A375 (cell line): ENCODE data around the gene HPSE. TPM values are rescaled to one million over a fixed set of nuclear protein-coding genes. Genes with fewer than 3 reads are reported as not detected.

Experiments
- small RNA-seq: library from RNA; depleted of rRNA; stranded (forward); fragments of <200 nt; gene quantifications from one replicate; pipeline ENCODE3, GENCODE V24; 2014
- total RNA-seq: library from RNA; depleted of rRNA; stranded (reverse); fragments of >200 nt; shearing (Covaris generic); gene quantifications from 2 replicates; pipeline ENCODE4 v1.2.3, GENCODE V29; 2014; rRNA removed

Gene HPSE
- 2.4 and 2.7 TPM in 2 replicates for total RNA-seq

GRCh38 chr4:83334425-83335241 is at the start of gene HPSE:
Gene HPSE (minus strand): TSS chr4:83334848. CDS start chr4:83334782, 66 bp downstream.

DNA sequence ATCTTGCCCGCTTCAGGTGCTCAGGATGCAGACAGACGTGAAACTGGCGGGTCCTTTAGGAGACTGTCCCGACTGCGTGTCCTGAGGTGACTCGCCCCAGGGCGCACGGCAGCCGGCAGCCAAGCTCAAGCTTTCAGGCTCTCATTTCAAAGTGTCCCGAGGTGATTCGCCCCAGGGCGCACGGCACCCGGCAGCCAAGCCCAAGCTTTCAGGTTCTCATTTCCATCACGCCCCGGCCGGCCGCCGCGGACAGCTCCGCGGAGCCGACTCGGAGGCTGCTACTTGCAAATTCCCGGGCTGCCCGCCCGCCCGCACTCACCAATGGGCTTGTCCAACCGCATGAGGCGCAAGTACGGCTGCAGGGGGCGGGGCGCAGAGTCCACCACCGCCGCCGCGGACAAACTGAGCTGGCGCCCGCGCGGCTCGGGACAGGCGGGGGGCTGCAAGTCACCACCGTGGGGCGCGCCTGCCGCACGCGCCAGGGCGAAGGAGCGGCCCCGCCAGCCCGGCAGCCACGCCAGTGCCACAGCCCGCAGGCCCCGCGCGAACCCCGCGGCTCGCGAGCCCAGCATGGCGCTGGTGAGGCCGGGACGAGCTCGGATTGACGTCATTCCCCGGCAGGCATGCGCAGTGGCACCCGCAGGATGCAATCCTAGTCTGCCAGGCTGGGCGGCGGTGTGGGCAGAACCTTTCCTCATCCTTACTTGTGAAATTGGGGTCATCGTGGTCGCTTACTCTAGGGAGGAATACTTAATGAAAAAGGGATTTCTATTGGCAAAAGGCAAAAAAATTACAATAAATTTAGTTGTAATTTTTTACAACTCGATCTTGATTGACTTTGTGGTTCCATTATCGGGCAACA is 50.2 kb downstream of the HPSE start, which contains the start of gene COQ2:
Gene COQ2, minus strand, starts transcription at position 606 of the 862 bp plus-strand sequence. Its CDS starts 34 bp downstream, at position 572.

Small RNA genes lying within 50 kb of the gene (small RNA-seq; reads per million reads assigned to genes)
- gene AC114781.5: not detected

Other genes starting within 250 kb of the HPSE start
- gene PLAC8, start 220.1 kb downstream of the HPSE start, total RNA-seq: 6.5 and 7.5 TPM in 2 replicates
- 10.6 and 13.5 TPM in 2 replicates for gene COQ2, start 50.0 kb downstream of the HPSE start, total RNA-seq
- 15.3 and 17.7 TPM in 2 replicates for gene HELQ, start 121.0 kb upstream of the HPSE start, total RNA-seq
- 26.4 and 30.2 TPM in 2 replicates for gene MRPS18C, start 121.2 kb upstream of the HPSE start, total RNA-seq
- gene ABRAXAS1, start 150.3 kb upstream of the HPSE start, total RNA-seq: 3.8 and 8.4 TPM in 2 replicates
- gene GPAT3, start 201.3 kb upstream of the HPSE start, total RNA-seq: 117 and 120 TPM in 2 replicates